ENCODE data around the gene NBPF14. TPM values are rescaled to one million over a fixed set of nuclear protein-coding genes. Genes with fewer than 3 reads are reported as not detected.
A peak's percentile ranks its signal among the peaks of the same experiment; 100 is the strongest.
"Not testable (repeated sequence)": the region's sequence is repeated elsewhere in the genome, so short reads cannot be mapped to it uniquely, and the experiment has no call there.

Gene NBPF14
- total RNA-seq, 4 donors from 2014 or later, result 33.3 to 65.5 (median 46.5) TPM

DNA sequence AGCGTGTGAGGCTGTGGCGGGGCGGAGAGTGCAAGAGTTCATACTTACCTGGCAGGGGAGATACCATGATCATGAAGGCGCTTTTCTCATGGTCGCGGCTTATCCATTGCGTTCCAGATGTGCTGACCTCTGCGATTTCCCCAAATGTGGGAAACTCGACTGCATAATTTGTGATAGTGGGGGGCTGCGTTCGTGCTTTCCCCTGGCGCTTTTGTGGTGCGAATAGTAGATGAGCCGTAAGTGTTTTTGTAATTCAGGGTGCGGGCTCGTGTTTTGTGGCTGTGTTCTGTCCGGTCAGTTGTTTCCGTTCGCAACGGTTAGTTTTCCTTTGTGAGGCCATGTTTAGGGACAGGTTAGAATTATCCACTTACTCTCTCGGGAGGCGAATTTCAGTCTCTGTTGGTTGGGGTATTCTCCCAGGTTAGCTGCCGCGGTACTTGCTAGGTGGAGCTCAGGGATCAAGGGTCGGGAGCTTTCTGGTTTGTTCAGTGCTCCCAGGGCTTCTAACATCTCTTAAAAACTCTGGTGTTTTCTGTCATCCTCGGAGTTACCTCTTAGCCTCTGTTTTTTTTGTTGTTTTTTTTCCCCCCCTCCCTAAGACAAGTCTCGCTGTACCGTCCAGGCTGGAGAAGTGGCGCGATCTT is 73.1 kb downstream of the NBPF14 start:
- peak in 1 of 2 donors; percentile 96 for TF ChIP-seq POLR2A (IDR thresholded peaks at IDR 0.05)
- intact Hi-C loops (cut with DNase I; ENCODE audit: low total_unique reads), result not testable (repeated sequence)
- peak overlapping the region; percentile 25 for H3K4me3 ChIP-seq (ENCODE audit: low read depth, poor library complexity, severe bottlenecking)
- 2 to 3% methylated on average over 26 to 30 of the region's 30 CpGs for WGBS, 2 donors
- peak; percentile 83 to 96 for DNase-seq (ENCODE audit: low spot score in 2 of 2)

GRCh38 chr1:148522072-148522471 is 73.7 kb downstream of the NBPF14 start:
- intact Hi-C loops (cut with DNase I; ENCODE audit: low total_unique reads); H3K4me3 ChIP-seq (ENCODE audit: low read depth, poor library complexity, severe bottlenecking): not testable (repeated sequence)
- DNase-seq (ENCODE audit: low spot score in 2 of 2), result peak; percentile 78 to 94
- WGBS, 2 donors, result 2 to 4% methylated on average over 16 to 17 of the region's 23 CpGs

- DNase-seq (ENCODE audit: low spot score in 2 of 2); H3K4me3 ChIP-seq (ENCODE audit: low read depth, poor library complexity, severe bottlenecking); intact Hi-C loops (cut with DNase I; ENCODE audit: low total_unique reads): not testable (repeated sequence)
- no CpG with 5 or more reads among the region's 3 CpGs for WGBS, 2 donors
Measured at GRCh38 chr1:148514310-148514709, 81.5 kb downstream of the NBPF14 start.

DNA sequence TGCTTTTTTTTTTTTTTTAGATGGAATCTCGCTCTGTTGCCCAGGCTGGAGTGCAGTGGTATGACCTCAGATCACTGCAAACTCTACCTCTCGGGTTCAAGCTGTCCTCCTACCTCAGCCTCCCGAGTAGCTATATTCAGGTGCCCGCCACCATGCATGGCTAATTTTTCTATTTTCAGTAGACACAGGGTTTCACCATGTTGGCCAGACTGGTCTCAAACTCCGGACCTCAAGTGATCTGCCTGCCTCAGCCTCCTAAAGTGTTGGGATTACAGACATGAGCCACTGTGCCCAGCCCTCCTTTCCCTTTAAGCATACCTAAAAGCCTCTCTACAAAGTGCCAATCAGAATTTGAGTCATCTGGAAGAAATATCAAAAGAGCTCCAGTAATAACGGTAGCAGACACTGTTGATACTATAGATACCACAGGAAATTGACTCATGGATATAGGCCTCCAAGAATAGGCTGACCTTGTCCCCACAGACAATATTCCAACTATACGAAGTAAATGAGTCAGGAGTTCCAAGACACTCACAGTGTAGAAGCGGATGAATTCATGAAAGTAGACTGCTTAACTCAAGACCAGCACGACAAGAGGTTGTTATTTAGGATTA is 83.1 kb downstream of the NBPF14 start:
- intact Hi-C loops (cut with DNase I; ENCODE audit: low total_unique reads); H3K4me3 ChIP-seq (ENCODE audit: low read depth, poor library complexity, severe bottlenecking): not testable (repeated sequence)
- 93 to 96% methylated on average over 5 to 7 of the region's 9 CpGs for WGBS, 2 donors
- peak in 1 of 2 donors; percentile 54 for DNase-seq (ENCODE audit: low spot score in 2 of 2)

DNA sequence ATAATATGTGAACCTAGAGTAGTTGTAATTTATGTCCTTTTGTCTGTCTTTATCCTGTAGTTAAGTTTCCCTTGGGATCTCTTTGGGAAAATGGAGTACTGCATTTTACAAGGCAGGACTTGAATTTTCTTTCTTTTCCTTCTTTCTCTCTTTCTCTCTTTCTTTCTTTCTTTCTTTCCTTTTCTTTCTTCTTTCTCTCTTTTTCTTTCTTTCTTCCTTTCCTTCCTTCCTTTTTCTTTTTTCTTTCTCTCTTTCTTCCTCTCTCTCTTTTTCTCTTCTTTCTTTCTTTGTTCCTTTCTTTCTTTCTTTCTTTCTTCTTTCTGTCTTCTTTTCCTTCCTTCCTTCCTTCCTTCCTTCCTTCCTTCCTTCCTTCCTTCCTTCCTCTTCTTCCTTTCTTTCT is 101.9 kb downstream of the NBPF14 start:
- H3K4me3 ChIP-seq (ENCODE audit: low read depth, poor library complexity, severe bottlenecking); intact Hi-C loops (cut with DNase I; ENCODE audit: low total_unique reads); DNase-seq (ENCODE audit: low spot score in 2 of 2): not testable (repeated sequence)

GRCh38 chr1:148483029-148483428 is 112.8 kb downstream of the NBPF14 start, which contains the start of gene PPIAL4G:
TSS of gene PPIAL4G (minus strand) at chr1:148483302. CDS start at chr1:148483252, 50 bp downstream.
- DNase-seq (ENCODE audit: low spot score in 2 of 2); intact Hi-C loops (cut with DNase I; ENCODE audit: low total_unique reads); H3K4me3 ChIP-seq (ENCODE audit: low read depth, poor library complexity, severe bottlenecking): not testable (repeated sequence)
- WGBS, 2 donors, result 82 to 85% methylated on average over 12 of the region's 12 CpGs

Other genes with a start within 250 kb of the NBPF14 start
- gene PPIAL4G, start 112.7 kb downstream of the NBPF14 start, total RNA-seq, result not detected
- 10 to 100 TPM in 2 of 4 donors, 1 to 10 TPM in 2; 6.9 to 39.1 (median 19.7) TPM for gene NUDT4B, start 152.8 kb upstream of the NBPF14 start, total RNA-seq
- gene PDE4DIP, start 248.4 kb upstream of the NBPF14 start, total RNA-seq, result 100 to 1,000 TPM in 1 of 4 donors, 10 to 100 TPM in 3; 44.1 to 101 (median 60.6) TPM

Measured in lower leg skin (tissue), 4 donors.